GM12874 (cell line): ENCODE measurements around the gene GINS2.

Experiments used
- CTCF ChIP-seq: IDR thresholded peaks from 2 replicates; pipeline ENCODE4 v1.5.1; 2011; ENCODE audit warnings: low read depth, mild to moderate bottlenecking, control low read depth, low read length, moderate library complexity; ENCODE audit not compliant: insufficient read depth

Gene GINS2

GRCh38 chr16:85629326-85629725, 59.4 kb downstream of the GINS2 start:
- TF ChIP-seq CTCF, result no peak

GRCh38 chr16:85628645-85629044, 60.1 kb downstream of the GINS2 start:
- TF ChIP-seq CTCF, result 0 out of 2 replicates have a peak, but pooled peaks have one; percentile 1

GRCh38 chr16:85628265-85628556, 60.5 kb downstream of the GINS2 start:
- TF ChIP-seq CTCF, result no peak

- TF ChIP-seq CTCF, result no peak
These were observed 61.1 kb downstream of the GINS2 start for GRCh38 chr16:85627526-85628264.

GRCh38 chr16:85627089-85627488, 61.7 kb downstream of the GINS2 start:
- TF ChIP-seq CTCF, result no peak
